Gastroesophageal sphincter (tissue), 4 donors: ENCODE data around the gene TTL. TPM values are rescaled to one million over a fixed set of nuclear protein-coding genes. Genes with fewer than 3 reads are reported as not detected.
"Not testable (repeated sequence)": the region's sequence is repeated elsewhere in the genome, so short reads cannot be mapped to it uniquely, and the experiment has no call there.

ENCODE experiments used
- ATAC-seq: fragments of 150-250 bp; one replicate; pipeline ENCODE4 v1.9.1; 2016; ENCODE audit warnings: mild to moderate bottlenecking, moderate library complexity
- H3K27ac ChIP-seq, 4 donors: fragments of 200-600 bp; sonication (generic) in 3 of 4; 1 replicate in 3 of 4; 2 replicates in 1 of 4; pipeline ENCODE4 v1.5.1; 2016 to 2019
- H3K27me3 ChIP-seq: fragments of 200-600 bp; sonication (generic); one replicate; pipeline ENCODE4 v1.5.1; 2019
- H3K36me3 ChIP-seq, 2 donors: fragments of 200-600 bp; sonication (generic); one replicate each; pipeline ENCODE4 v1.5.1; 2019; ENCODE audit warnings: control low read depth in 1 of 2
- H3K4me1 ChIP-seq, 3 donors: fragments of 200-600 bp; sonication (generic); 1 replicate in 2 of 3; 2 replicates in 1 of 3; pipeline ENCODE4 v1.5.1; 2016 to 2019; ENCODE audit warnings: control low read depth in 2 of 3
- H3K4me3 ChIP-seq, 2 donors: fragments of 200-600 bp; sonication (generic); one replicate each; pipeline ENCODE4 v1.5.1; 2019; ENCODE audit warnings: mild to moderate bottlenecking in 1 of 2, moderate library complexity in 1 of 2
- H3K9me3 ChIP-seq, 3 donors: fragments of 200-600 bp; sonication (generic); one replicate each; pipeline ENCODE4 v1.5.1; 2017 to 2019; ENCODE audit warnings: control low read depth in 2 of 3
- CTCF ChIP-seq, 4 experiments: fragments of 200-600 bp in 2 of 4; fragments of 450-650 bp in 2 of 4; sonication (generic) in 1 of 4; IDR thresholded peaks; one replicate each; pipeline ENCODE4 v1.5.1; 2017 to 2019; ENCODE audit warnings: antibody characterized with exemption in 4 of 4, mild to moderate bottlenecking in 2 of 4, moderate library complexity in 2 of 4
- EP300 ChIP-seq: sonication (generic); formaldehyde crosslinking; IDR thresholded peaks from one replicate; pipeline ENCODE4 v1.6.1; 2017; ENCODE audit warnings: antibody characterized with exemption, mild to moderate bottlenecking
- POLR2A ChIP-seq, 2 donors: fragments of 450-650 bp; IDR thresholded peaks; one replicate each; pipeline ENCODE4 v1.6.1; 2017; ENCODE audit warnings: antibody characterized with exemption in 2 of 2, mild to moderate bottlenecking in 2 of 2, moderate library complexity in 1 of 2
- POLR2AphosphoS5 ChIP-seq: sonication (generic); formaldehyde crosslinking; IDR thresholded peaks from one replicate; pipeline ENCODE4 v1.6.1; 2017; ENCODE audit warnings: antibody characterized with exemption
- WGBS, 2 donors: methylation state at CpG; one replicate each; pipeline ENCODE4 v1.1.5; 2018; ENCODE audit warnings: low coverage in 1 of 2; 5-methylcytosine and 5-hydroxymethylcytosine counted together
- total RNA-seq, 4 donors: library from RNA; depleted of rRNA; stranded (reverse); fragments of >200 nt; gene quantifications; one replicate each; pipeline ENCODE4 v1.1.0, GENCODE V29; 2016

Gene TTL
- total RNA-seq, 4 donors from 2014 or later = 19.3 to 33.8 (median 24.9) TPM

- no peaks in the 10 kb centered on the region for H3K4me1 ChIP-seq
- ATAC-seq = no peak
- 75 to 91% methylated on average over 2 to 5 of the region's 5 CpGs for WGBS, 2 donors
Measured at GRCh38 chr2:112528541-112528940, 46.6 kb downstream of the TTL start.

GRCh38 chr2:112529757-112530156 is 47.8 kb downstream of the TTL start:
- no peak overlapping the region for H3K4me3 ChIP-seq
- WGBS, 2 donors = 70 to 79% methylated on average over 4 of the region's 4 CpGs
- no peak overlapping the region for H3K27ac ChIP-seq
- H3K4me1 ChIP-seq = no peaks in the 10 kb centered on the region
- H3K9me3 ChIP-seq = no peaks in the 10 kb centered on the region
- peak; percentile 31 for ATAC-seq
- no peaks in the 10 kb centered on the region for H3K27me3 ChIP-seq
- TF ChIP-seq POLR2A (IDR thresholded peaks at IDR 0.05) (no peak), CTCF (IDR thresholded peaks at IDR 0.05) (no peak), EP300 (no peak), POLR2AphosphoS5 (no peak)
- H3K36me3 ChIP-seq = peaks cover 0 to 53% of the 10 kb centered on the region in 2 donors

More at GRCh38 chr2:112528541-112528940, 46.6 kb downstream of the TTL start:
- Histone ChIP-seq H3K27ac (no peak overlapping the region), H3K9me3 (no peaks in the 10 kb centered on the region), H3K36me3 (peaks cover 0 to 55% of the 10 kb centered on the region in 2 donors), H3K27me3 (no peaks in the 10 kb centered on the region), H3K4me3 (no peak overlapping the region)
- TF ChIP-seq CTCF (IDR thresholded peaks at IDR 0.05) (no peak), POLR2A (IDR thresholded peaks at IDR 0.05) (no peak), EP300 (no peak), POLR2AphosphoS5 (no peak)

DNA sequence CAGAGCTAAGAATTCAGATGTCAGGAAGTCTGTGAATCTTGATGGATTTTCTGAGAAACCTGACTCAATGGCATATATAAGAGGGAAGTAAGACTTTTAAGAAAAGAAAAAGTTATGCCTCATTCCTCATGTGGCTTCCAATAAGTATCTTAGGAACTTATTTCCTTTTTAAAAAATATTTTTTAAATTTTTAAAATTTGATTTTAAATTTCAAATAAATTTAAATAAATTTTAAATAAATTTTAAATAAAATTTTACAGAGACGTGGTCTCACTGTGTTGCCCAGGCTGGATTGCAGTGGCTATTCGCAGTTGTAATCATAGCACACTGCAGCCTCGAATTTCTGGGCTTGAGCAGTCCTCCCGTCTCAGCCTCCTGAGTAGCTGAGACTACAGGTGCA is 48.8 kb downstream of the TTL start:
- no peaks in the 10 kb centered on the region for H3K9me3 ChIP-seq
- H3K4me3 ChIP-seq = no peak overlapping the region
- no peaks in the 10 kb centered on the region for H3K27me3 ChIP-seq
- TF ChIP-seq POLR2AphosphoS5 = no peak
- TF ChIP-seq CTCF (IDR thresholded peaks at IDR 0.05) = no peak
- no peak for TF ChIP-seq EP300
- TF ChIP-seq POLR2A (IDR thresholded peaks at IDR 0.05) = no peak
- no peak overlapping the region for H3K27ac ChIP-seq
- H3K36me3 ChIP-seq = peaks cover 0 to 53% of the 10 kb centered on the region in 2 donors
- no peak for ATAC-seq
- 91 to 93% methylated on average over 2 to 4 of the region's 4 CpGs for WGBS, 2 donors
- no peaks in the 10 kb centered on the region for H3K4me1 ChIP-seq

DNA sequence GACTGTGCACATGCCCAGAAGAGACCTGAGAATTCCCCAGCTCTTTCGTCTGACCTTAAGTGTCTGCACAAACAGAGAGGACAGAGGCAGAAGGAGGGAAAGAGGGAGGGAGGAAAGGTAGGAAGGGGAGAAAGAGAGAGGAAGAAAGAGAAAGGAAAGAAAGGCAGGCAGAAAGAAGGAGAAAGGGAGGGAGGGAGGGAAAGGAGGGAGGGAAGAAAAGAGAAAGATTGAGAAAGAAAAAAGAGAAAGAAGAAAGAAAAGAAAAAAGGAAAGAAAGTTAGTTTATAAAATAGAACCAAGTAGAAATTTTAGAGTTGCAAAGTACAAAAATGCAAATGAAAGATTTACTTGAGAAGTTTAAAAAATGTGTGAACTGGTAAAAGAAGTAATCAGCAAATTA is 52.9 kb downstream of the TTL start:
- no peaks in the 10 kb centered on the region for H3K9me3 ChIP-seq
- H3K27me3 ChIP-seq = no peaks in the 10 kb centered on the region
- TF ChIP-seq CTCF (IDR thresholded peaks at IDR 0.05) (no peak), EP300 (no peak), POLR2AphosphoS5 (no peak), POLR2A (IDR thresholded peaks at IDR 0.05) (no peak)
- no peaks in the 10 kb centered on the region for H3K4me1 ChIP-seq
- no peak overlapping the region for H3K27ac ChIP-seq
- ATAC-seq = no peak
- 14 to 58% methylated on average over 1 of the region's 1 CpG for WGBS, 2 donors
- peaks cover 0 to 29% of the 10 kb centered on the region in 2 donors for H3K36me3 ChIP-seq
- no peak overlapping the region for H3K4me3 ChIP-seq

- not testable (repeated sequence) for H3K27me3 ChIP-seq, H3K4me1 ChIP-seq, ATAC-seq, H3K27ac ChIP-seq, H3K4me3 ChIP-seq, H3K9me3 ChIP-seq
- H3K36me3 ChIP-seq = peaks cover 0 to 18% of the 10 kb centered on the region in 2 donors
Measured at GRCh38 chr2:112536665-112537064, 54.7 kb downstream of the TTL start.

DNA sequence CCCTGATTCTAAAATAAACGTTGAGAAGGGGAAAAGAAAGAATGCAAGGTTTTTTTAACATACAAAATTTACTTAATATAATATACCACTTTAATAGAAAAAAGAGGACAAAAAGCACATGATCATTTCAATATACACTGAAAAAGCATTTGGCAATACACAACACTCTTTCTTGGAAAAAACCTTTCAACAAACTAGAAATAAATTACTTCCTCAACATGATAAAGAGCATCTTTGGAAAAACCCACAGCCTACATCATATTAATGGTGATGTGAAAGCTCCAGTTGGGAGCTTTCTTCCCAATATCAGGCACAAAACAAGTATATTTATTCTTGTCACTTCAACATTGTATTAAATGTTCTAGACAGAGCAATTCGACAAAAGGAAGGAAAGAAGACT is 57.4 kb downstream of the TTL start:
- H3K36me3 ChIP-seq = no peaks in the 10 kb centered on the region
- WGBS, 2 donors = 53 to 71% methylated on average over 2 of the region's 2 CpGs
- H3K4me3 ChIP-seq = no peak overlapping the region
- H3K4me1 ChIP-seq = peaks cover 0 to 25% (median 4%) of the 10 kb centered on the region in 3 donors
- H3K9me3 ChIP-seq = no peaks in the 10 kb centered on the region
- no peak for TF ChIP-seq EP300
- no peak for TF ChIP-seq POLR2A (IDR thresholded peaks at IDR 0.05)
- no peak for TF ChIP-seq POLR2AphosphoS5
- no peak for TF ChIP-seq CTCF (IDR thresholded peaks at IDR 0.05)
- ATAC-seq = no peak
- no peaks in the 10 kb centered on the region for H3K27me3 ChIP-seq
- H3K27ac ChIP-seq = no peak overlapping the region
